ENCODE results near the gene BHLHE23. TPM values are rescaled to one million over a fixed set of nuclear protein-coding genes. Genes with fewer than 3 reads are reported as not detected.

The BHLHE23 gene
- polyA plus RNA-seq, 6 donors from 2014 or later: not detected

DNA sequence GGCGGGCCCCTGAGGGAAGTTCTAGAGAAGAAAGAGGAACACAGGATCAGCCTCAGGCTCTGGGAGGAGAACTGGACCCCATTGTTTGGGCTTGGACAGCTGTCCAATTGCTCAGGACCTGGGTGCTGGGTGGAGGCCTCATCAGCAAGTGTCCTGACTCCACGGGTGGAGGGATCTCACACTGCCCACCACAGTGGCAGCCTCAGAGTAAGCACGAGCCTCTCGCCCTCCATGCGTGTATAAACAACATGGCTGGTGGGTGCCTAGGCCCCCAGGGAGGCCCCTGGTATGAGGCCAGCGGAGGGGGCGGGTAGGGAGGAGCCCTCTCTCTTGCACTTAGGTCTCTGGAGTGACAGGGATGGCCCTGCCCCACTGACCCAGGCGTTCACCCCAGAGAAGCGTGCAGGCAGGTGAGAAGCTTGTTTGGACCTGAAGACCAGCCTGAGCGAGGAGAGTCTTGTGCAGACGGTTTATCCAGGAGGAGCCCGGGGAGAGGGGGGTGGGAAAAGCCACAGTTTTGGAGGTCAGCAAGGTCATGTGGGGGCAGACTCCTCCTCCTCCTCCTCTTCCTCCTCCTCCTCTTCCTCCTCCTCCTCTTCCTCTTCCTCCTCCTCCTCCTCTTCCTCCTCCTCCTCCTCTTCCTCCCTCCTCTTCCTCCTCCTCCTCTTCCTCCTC is 41.9 kb upstream of the BHLHE23 start:
- ATAC-seq (ENCODE audit: low read depth in 2 of 2) (no peak), DNase-seq (no peak)
- H3K4me1 Mint-ChIP-seq: peaks cover 0 to 3% (median 0%) of the 10 kb centered on the region in 3 donors
- H3K27ac Mint-ChIP-seq: peak overlapping the region in 1 of 6 donors; percentile 61
- H3K36me3 Mint-ChIP-seq: no peaks in the 10 kb centered on the region
- peaks cover 12 to 40% (median 14%) of the 10 kb centered on the region in 3 donors for H3K27me3 Mint-ChIP-seq
- H3K9me3 Mint-ChIP-seq: peaks cover 0 to 2% (median 0%) of the 10 kb centered on the region in 7 donors
- no peak overlapping the region for H3K4me3 Mint-ChIP-seq

GRCh38 chr20:63047946-63048345 is 41.2 kb upstream of the BHLHE23 start:
- H3K27ac Mint-ChIP-seq: peak overlapping the region in 2 of 6 donors; percentile 61 to 66
- H3K4me3 Mint-ChIP-seq: no peak overlapping the region
- peaks cover 0 to 3% (median 0%) of the 10 kb centered on the region in 3 donors for H3K4me1 Mint-ChIP-seq
- H3K27me3 Mint-ChIP-seq: peaks cover 9 to 41% (median 16%) of the 10 kb centered on the region in 3 donors
- H3K36me3 Mint-ChIP-seq: no peaks in the 10 kb centered on the region
- DNase-seq (no peak), ATAC-seq (ENCODE audit: low read depth in 2 of 2) (no peak)
- peaks cover 0 to 2% (median 0%) of the 10 kb centered on the region in 7 donors for H3K9me3 Mint-ChIP-seq

GRCh38 chr20:63047267-63047666 is 40.5 kb upstream of the BHLHE23 start:
- no peak overlapping the region for H3K27ac Mint-ChIP-seq
- ATAC-seq (ENCODE audit: low read depth in 2 of 2) (no peak), DNase-seq (no peak)
- H3K9me3 Mint-ChIP-seq: peaks cover 0 to 2% (median 0%) of the 10 kb centered on the region in 7 donors
- peaks cover 0 to 3% (median 0%) of the 10 kb centered on the region in 3 donors for H3K4me1 Mint-ChIP-seq
- H3K36me3 Mint-ChIP-seq: no peaks in the 10 kb centered on the region
- peaks cover 11 to 43% (median 23%) of the 10 kb centered on the region in 3 donors for H3K27me3 Mint-ChIP-seq
- no peak overlapping the region for H3K4me3 Mint-ChIP-seq

DNA sequence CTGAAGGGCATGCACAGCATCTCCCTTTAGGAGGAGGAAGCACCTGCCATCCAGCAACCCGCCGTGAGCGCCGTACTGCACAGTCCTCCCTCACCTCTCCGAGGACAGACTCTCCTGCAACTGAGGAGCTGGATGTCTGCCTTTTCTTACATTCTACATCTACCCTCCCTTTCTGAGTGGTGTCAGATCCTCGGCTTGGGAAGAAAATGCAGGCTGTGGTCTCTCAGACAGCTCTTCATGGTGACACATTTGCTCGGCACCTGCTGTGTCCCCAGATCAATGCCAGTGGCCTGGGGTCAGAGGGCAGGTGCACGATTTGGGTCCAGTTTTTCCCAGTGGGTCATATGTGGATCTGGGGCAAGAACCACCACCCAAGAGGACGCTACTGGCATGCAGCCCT is 40.1 kb upstream of the BHLHE23 start:
- H3K4me1 Mint-ChIP-seq: peaks cover 0 to 3% (median 0%) of the 10 kb centered on the region in 3 donors
- ATAC-seq (ENCODE audit: low read depth in 2 of 2) (no peak), DNase-seq (no peak)
- H3K36me3 Mint-ChIP-seq: no peaks in the 10 kb centered on the region
- H3K9me3 Mint-ChIP-seq: peaks cover 0 to 2% (median 0%) of the 10 kb centered on the region in 7 donors
- no peak overlapping the region for H3K4me3 Mint-ChIP-seq
- H3K27me3 Mint-ChIP-seq: peaks cover 12 to 41% (median 28%) of the 10 kb centered on the region in 3 donors
- no peak overlapping the region for H3K27ac Mint-ChIP-seq

- Mint-ChIP-seq H3K4me1 (peaks cover 0 to 3% (median 0%) of the 10 kb centered on the region in 3 donors), H3K27me3 (peaks cover 13 to 36% (median 35%) of the 10 kb centered on the region in 3 donors)
Observed at GRCh38 chr20:63045991-63046390, 39.2 kb upstream of the BHLHE23 start.

DNA sequence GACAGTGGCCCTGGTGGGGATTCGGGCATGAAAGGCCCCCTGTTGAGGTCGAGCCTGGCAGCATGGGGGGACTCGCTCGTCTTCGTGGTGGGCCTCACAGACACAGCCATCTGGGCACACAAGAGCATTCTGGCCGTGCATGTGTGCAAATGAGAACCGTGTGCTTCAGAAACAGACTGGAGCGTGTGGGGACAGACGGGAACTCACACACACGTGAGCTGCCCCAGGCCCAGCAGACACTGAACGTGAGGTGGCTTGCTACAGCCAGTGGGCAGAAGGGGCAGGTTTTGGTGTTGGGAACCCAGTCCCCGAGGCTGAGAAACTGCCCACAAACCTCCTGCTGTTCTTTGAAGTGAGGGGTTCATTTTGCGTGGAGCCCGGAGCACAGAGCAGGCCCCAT is 38.6 kb upstream of the BHLHE23 start:
- DNase-seq (no peak), ATAC-seq (ENCODE audit: low read depth in 2 of 2) (no peak)
- Mint-ChIP-seq H3K27ac (no peak overlapping the region), H3K9me3 (peaks cover 0 to 2% (median 0%) of the 10 kb centered on the region in 7 donors), H3K4me3 (no peak overlapping the region), H3K36me3 (no peaks in the 10 kb centered on the region), H3K27me3 (peaks cover 19 to 42% (median 41%) of the 10 kb centered on the region in 3 donors), H3K4me1 (peaks cover 0 to 3% (median 0%) of the 10 kb centered on the region in 3 donors)

More at GRCh38 chr20:63045991-63046390, 39.2 kb upstream of the BHLHE23 start:
- H3K27ac Mint-ChIP-seq: peak overlapping the region in 2 of 6 donors; percentile 25 to 54
- DNase-seq (no peak), ATAC-seq (ENCODE audit: low read depth in 2 of 2) (no peak)
- H3K36me3 Mint-ChIP-seq: no peaks in the 10 kb centered on the region
- H3K9me3 Mint-ChIP-seq: peaks cover 0 to 2% (median 0%) of the 10 kb centered on the region in 7 donors
- no peak overlapping the region for H3K4me3 Mint-ChIP-seq

DNA sequence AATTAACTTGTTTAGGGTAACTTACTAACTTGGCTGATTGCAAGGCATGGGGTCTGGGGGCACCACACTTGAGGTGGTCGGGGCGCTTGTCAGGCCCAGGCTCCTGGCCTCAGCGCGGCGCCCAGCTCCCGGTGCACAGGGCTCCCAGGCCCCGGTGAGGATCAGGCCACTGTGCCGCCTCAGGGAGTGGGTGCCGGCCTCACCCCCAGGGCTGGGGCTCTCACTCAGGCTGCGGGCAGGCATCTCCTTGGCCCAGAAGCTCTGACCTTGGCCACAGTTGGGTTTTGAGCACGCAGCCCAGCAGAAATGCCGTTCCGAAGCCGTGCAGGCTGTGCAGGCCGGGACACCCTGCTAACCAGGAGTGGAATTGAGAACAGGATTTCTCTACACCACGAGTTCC is 37.8 kb upstream of the BHLHE23 start:
- H3K4me1 Mint-ChIP-seq: peaks cover 0 to 3% (median 0%) of the 10 kb centered on the region in 3 donors
- no peak overlapping the region for H3K4me3 Mint-ChIP-seq
- ATAC-seq (ENCODE audit: low read depth in 2 of 2) (no peak), DNase-seq (no peak)
- peaks cover 27 to 50% (median 49%) of the 10 kb centered on the region in 3 donors for H3K27me3 Mint-ChIP-seq
- peaks cover 0 to 2% (median 0%) of the 10 kb centered on the region in 7 donors for H3K9me3 Mint-ChIP-seq
- H3K27ac Mint-ChIP-seq: no peak overlapping the region
- H3K36me3 Mint-ChIP-seq: no peaks in the 10 kb centered on the region

- Mint-ChIP-seq H3K4me1 (peaks cover 0 to under 1% (median 0%) of the 10 kb centered on the region in 3 donors), H3K4me3 (no peak overlapping the region), H3K9me3 (peaks cover 0 to 2% (median 0%) of the 10 kb centered on the region in 7 donors), H3K36me3 (no peaks in the 10 kb centered on the region), H3K27ac (no peak overlapping the region), H3K27me3 (peaks cover 31 to 54% (median 53%) of the 10 kb centered on the region in 3 donors)
- DNase-seq (no peak), ATAC-seq (ENCODE audit: low read depth in 2 of 2) (no peak)
Observed at GRCh38 chr20:63044204-63044600, 37.4 kb upstream of the BHLHE23 start.

DNA sequence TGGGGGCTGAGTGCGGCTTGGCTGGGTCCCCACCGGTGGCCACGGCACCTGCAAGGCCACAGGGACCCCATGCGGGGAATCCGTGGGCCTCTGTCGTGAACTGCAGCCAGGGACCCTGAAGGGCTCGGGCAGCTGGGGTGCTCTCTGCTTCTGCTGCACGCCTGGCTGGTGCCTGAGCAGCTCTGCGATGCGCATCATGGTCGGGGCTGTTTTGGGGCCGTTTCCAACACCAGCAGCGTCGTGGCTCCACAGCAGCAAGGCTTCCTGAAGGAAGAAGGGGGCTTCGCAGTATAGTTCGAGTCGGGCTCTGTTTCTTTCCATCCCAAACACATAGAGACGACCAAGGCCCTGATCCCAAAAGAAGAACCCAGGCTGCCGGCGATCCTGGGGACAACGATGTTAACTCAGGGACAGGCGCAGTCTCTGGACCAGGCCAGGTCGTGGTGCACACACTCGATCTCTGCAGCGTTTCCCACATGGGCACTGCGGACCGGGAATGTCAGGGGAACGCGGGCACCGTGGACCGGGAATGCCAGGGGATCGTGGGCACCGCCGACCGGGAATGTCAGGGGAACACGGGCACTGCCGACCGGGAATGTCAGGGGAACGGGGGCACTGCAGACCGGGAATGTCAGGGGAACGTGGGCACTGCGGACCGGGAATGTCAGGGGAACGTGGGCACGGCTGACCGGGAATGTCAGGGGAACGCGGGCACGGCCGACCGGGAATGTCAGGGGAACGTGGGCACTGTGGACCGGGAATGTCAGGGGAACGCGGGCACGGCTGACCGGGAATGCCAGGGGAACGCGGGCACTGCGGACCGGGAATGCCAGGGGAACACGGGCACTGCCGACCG is 36.8 kb upstream of the BHLHE23 start:
- no peak for DNase-seq

DNA sequence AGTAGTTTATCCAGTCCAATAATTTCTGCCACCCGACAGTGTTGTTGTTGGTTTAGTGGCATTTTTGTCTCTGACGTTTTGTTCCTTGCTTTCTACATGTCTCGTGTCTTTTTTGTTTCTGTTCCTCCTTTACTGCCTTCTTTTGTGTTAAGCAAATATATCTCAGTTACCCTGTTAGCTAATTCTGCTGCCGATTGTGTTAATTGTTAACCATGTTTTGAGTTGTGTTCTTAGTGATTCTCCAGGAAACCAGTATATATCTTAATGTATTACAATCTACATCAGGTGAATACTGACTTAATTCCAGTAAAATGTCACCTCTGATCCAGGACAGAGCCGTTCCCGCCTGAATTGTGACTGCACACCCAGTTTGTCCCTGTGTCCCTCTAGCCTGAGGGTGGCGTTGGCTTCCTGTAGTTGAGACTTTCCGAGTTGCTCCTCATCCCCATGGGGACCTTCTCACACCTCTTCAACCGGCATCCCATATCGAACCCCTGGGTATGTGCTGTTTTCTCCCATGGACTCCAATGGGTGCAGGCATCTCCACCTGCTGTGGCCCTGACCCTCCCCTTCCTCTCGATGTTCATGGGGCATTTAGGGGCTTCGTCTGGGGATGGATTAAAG is 35.8 kb upstream of the BHLHE23 start:
- DNase-seq: no peak
- Mint-ChIP-seq H3K9me3 (peaks cover 0 to 2% (median 0%) of the 10 kb centered on the region in 7 donors), H3K27me3 (peaks cover 37 to 63% (median 55%) of the 10 kb centered on the region in 3 donors), H3K36me3 (no peaks in the 10 kb centered on the region), H3K27ac (no peak overlapping the region), H3K4me3 (peak overlapping the region in 1 of 8 donors; percentile 54), H3K4me1 (no peaks in the 10 kb centered on the region)
- ATAC-seq (ENCODE audit: low read depth in 2 of 2): no peak

More for the DNA sequence above, 36.8 kb upstream of the BHLHE23 start:
- Mint-ChIP-seq H3K9me3 (peaks cover 0 to 2% (median 0%) of the 10 kb centered on the region in 7 donors), H3K36me3 (no peaks in the 10 kb centered on the region), H3K27me3 (peaks cover 32 to 55% (median 53%) of the 10 kb centered on the region in 3 donors), H3K27ac (no peak overlapping the region), H3K4me1 (no peaks in the 10 kb centered on the region), H3K4me3 (no peak overlapping the region)
- no peak for ATAC-seq (ENCODE audit: low read depth in 2 of 2)

GRCh38 chr20:63041776-63042175 is 35.0 kb upstream of the BHLHE23 start:
- Mint-ChIP-seq H3K4me1 (no peaks in the 10 kb centered on the region), H3K36me3 (no peaks in the 10 kb centered on the region), H3K27me3 (peaks cover 42 to 70% (median 56%) of the 10 kb centered on the region in 3 donors), H3K9me3 (peaks cover 0 to 2% (median 0%) of the 10 kb centered on the region in 7 donors), H3K27ac (no peak overlapping the region), H3K4me3 (no peak overlapping the region)
- no peak for ATAC-seq (ENCODE audit: low read depth in 2 of 2)
- DNase-seq: no peak

GRCh38 chr20:63037669-63038268 is 31.0 kb upstream of the BHLHE23 start:
- Mint-ChIP-seq H3K27ac (no peak overlapping the region), H3K27me3 (peaks cover 41 to 65% (median 50%) of the 10 kb centered on the region in 3 donors), H3K9me3 (no peaks in the 10 kb centered on the region), H3K4me1 (peaks cover 5 to 14% (median 14%) of the 10 kb centered on the region in 3 donors), H3K4me3 (peak overlapping the region in 1 of 8 donors; percentile 33), H3K36me3 (no peaks in the 10 kb centered on the region)
- DNase-seq (no peak), ATAC-seq (ENCODE audit: low read depth in 2 of 2) (no peak)

DNA sequence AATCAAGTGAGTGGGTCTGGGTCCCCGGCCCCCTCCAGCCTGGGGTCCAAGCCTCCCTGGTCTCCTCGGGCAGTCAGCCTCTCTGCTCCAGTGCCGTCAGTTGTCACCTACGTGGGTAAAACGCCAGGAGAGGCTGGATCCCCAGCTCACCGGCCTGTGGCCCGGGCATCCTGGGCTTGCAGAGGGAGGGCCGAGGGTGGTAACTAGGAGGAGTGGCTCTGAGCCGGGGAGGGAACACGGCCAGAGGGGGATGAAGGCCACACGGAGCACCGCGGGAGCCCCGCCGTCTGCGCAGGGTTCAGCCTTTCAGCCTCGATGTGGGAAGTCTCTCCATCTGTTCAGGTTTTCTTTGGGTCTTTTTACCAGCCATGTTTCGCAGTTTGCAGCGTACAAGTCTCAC is 29.5 kb upstream of the BHLHE23 start:
- no peaks in the 10 kb centered on the region for H3K36me3 Mint-ChIP-seq
- no peak for ATAC-seq (ENCODE audit: low read depth in 2 of 2)
- no peak for DNase-seq
- H3K27me3 Mint-ChIP-seq: peaks cover 34 to 59% (median 58%) of the 10 kb centered on the region in 3 donors
- H3K4me1 Mint-ChIP-seq: peaks cover 8 to 17% (median 16%) of the 10 kb centered on the region in 3 donors
- no peak overlapping the region for H3K4me3 Mint-ChIP-seq
- no peak overlapping the region for H3K27ac Mint-ChIP-seq
- H3K9me3 Mint-ChIP-seq: no peaks in the 10 kb centered on the region
